ENCODE data around the gene FMNL2. TPM values are rescaled to one million over a fixed set of nuclear protein-coding genes. Genes with fewer than 3 reads are reported as not detected.
A peak's percentile ranks its signal among the peaks of the same experiment; 100 is the strongest.

The FMNL2 gene
- total RNA-seq, 1 experiment from 2014 or later: 22.7 TPM

GRCh38 chr2:152537081-152537651 lies 202.2 kb downstream of the FMNL2 start:
- Histone ChIP-seq H3K27me3 (no peaks in the 10 kb centered on the region), H3K4me1 (peaks cover 3% of the 10 kb centered on the region), H3K9me3 (replicated peaks) (no peaks in the 10 kb centered on the region), H3K27ac (peak overlapping the region; percentile 18; the same call in 1 of the 2 replicates), H3K36me3 (no peaks in the 10 kb centered on the region), H3K4me3 (no peak overlapping the region)
- peak; percentile 27 to 65 for DNase-seq

- H3K9me3 ChIP-seq (replicated peaks): no peaks in the 10 kb centered on the region
- peaks cover 14% of the 10 kb centered on the region for H3K4me1 ChIP-seq
- H3K27me3 ChIP-seq: no peaks in the 10 kb centered on the region
- no peak overlapping the region for H3K4me3 ChIP-seq
- no peak for DNase-seq
- H3K27ac ChIP-seq: no peak overlapping the region
- H3K36me3 ChIP-seq: no peaks in the 10 kb centered on the region
These were observed 204.4 kb downstream of the FMNL2 start for GRCh38 chr2:152539424-152539823.

- Histone ChIP-seq H3K36me3 (no peaks in the 10 kb centered on the region), H3K9me3 (replicated peaks) (no peaks in the 10 kb centered on the region), H3K27me3 (no peaks in the 10 kb centered on the region), H3K27ac (no peak overlapping the region), H3K4me1 (peaks cover 21% of the 10 kb centered on the region), H3K4me3 (no peak overlapping the region)
- DNase-seq: no peak
These were observed 206.7 kb downstream of the FMNL2 start for GRCh38 chr2:152541712-152542111.

- H3K27ac ChIP-seq: peak overlapping the region; percentile 73
- H3K36me3 ChIP-seq: no peaks in the 10 kb centered on the region
- no peak overlapping the region for H3K4me3 ChIP-seq
- peaks cover 21% of the 10 kb centered on the region for H3K4me1 ChIP-seq
- no peaks in the 10 kb centered on the region for H3K27me3 ChIP-seq
- DNase-seq: no peak
- no peaks in the 10 kb centered on the region for H3K9me3 ChIP-seq (replicated peaks)
These were observed 207.5 kb downstream of the FMNL2 start for GRCh38 chr2:152542337-152542994.

GRCh38 chr2:152542995-152543481 lies 208.1 kb downstream of the FMNL2 start:
- peak; percentile 83 to 89 for DNase-seq
- Histone ChIP-seq H3K36me3 (no peaks in the 10 kb centered on the region), H3K27me3 (no peaks in the 10 kb centered on the region), H3K4me3 (no peak overlapping the region), H3K4me1 (peaks cover 21% of the 10 kb centered on the region), H3K9me3 (replicated peaks) (no peaks in the 10 kb centered on the region), H3K27ac (peak overlapping the region; percentile 73)

GRCh38 chr2:152543717-152544116 lies 208.7 kb downstream of the FMNL2 start:
- peak overlapping the region; percentile 73 for H3K27ac ChIP-seq

GRCh38 chr2:152544638-152545037 lies 209.7 kb downstream of the FMNL2 start:
- Histone ChIP-seq H3K27me3 (no peaks in the 10 kb centered on the region), H3K9me3 (replicated peaks) (no peaks in the 10 kb centered on the region), H3K4me1 (peaks cover 26% of the 10 kb centered on the region), H3K36me3 (no peaks in the 10 kb centered on the region), H3K27ac (0 out of 2 replicates have a peak overlapping the region, but pooled peaks have one; percentile 4), H3K4me3 (no peak overlapping the region)
- DNase-seq: peak in 1 of 2 experiments; percentile 24

More at GRCh38 chr2:152543717-152544116, 208.7 kb downstream of the FMNL2 start:
- no peak overlapping the region for H3K4me3 ChIP-seq
- H3K27me3 ChIP-seq: no peaks in the 10 kb centered on the region
- peaks cover 21% of the 10 kb centered on the region for H3K4me1 ChIP-seq
- DNase-seq: no peak
- H3K9me3 ChIP-seq (replicated peaks): no peaks in the 10 kb centered on the region
- no peaks in the 10 kb centered on the region for H3K36me3 ChIP-seq

GRCh38 chr2:152546230-152546837 lies 211.4 kb downstream of the FMNL2 start:
- peaks cover 38% of the 10 kb centered on the region for H3K4me1 ChIP-seq
- no peak overlapping the region for H3K4me3 ChIP-seq
- no peak for DNase-seq
- no peaks in the 10 kb centered on the region for H3K9me3 ChIP-seq (replicated peaks)
- H3K36me3 ChIP-seq: no peaks in the 10 kb centered on the region
- H3K27me3 ChIP-seq: no peaks in the 10 kb centered on the region
- no peak overlapping the region for H3K27ac ChIP-seq

GRCh38 chr2:152548111-152548875 lies 213.3 kb downstream of the FMNL2 start:
- Histone ChIP-seq H3K36me3 (no peaks in the 10 kb centered on the region), H3K4me3 (no peak overlapping the region), H3K27me3 (no peaks in the 10 kb centered on the region), H3K4me1 (peaks cover 26% of the 10 kb centered on the region), H3K9me3 (replicated peaks) (no peaks in the 10 kb centered on the region), H3K27ac (no peak overlapping the region)
- no peak for DNase-seq

GRCh38 chr2:152548996-152549395 lies 214.0 kb downstream of the FMNL2 start:
- Histone ChIP-seq H3K9me3 (replicated peaks) (no peaks in the 10 kb centered on the region), H3K27me3 (no peaks in the 10 kb centered on the region), H3K4me1 (peaks cover 24% of the 10 kb centered on the region), H3K4me3 (no peak overlapping the region), H3K27ac (no peak overlapping the region), H3K36me3 (no peaks in the 10 kb centered on the region)
- DNase-seq: no peak

- Histone ChIP-seq H3K36me3 (no peaks in the 10 kb centered on the region), H3K9me3 (replicated peaks) (no peaks in the 10 kb centered on the region), H3K4me1 (peaks cover 24% of the 10 kb centered on the region), H3K27me3 (no peaks in the 10 kb centered on the region), H3K4me3 (no peak overlapping the region), H3K27ac (no peak overlapping the region)
- DNase-seq: peak; percentile 21 to 79
These were observed 214.4 kb downstream of the FMNL2 start for GRCh38 chr2:152549423-152549822.

- Histone ChIP-seq H3K27me3 (no peaks in the 10 kb centered on the region), H3K9me3 (replicated peaks) (no peaks in the 10 kb centered on the region), H3K4me3 (no peak overlapping the region), H3K4me1 (peaks cover 17% of the 10 kb centered on the region), H3K36me3 (no peaks in the 10 kb centered on the region), H3K27ac (peak overlapping the region; percentile 18; the same call in 1 of the 2 replicates)
- peak; percentile 26 to 71 for DNase-seq
These were observed 215.4 kb downstream of the FMNL2 start for GRCh38 chr2:152550386-152550785.

GRCh38 chr2:152552888-152553287 lies 217.9 kb downstream of the FMNL2 start:
- no peak overlapping the region for H3K4me3 ChIP-seq
- no peaks in the 10 kb centered on the region for H3K9me3 ChIP-seq (replicated peaks)
- H3K4me1 ChIP-seq: peaks cover 22% of the 10 kb centered on the region

GRCh38 chr2:152553518-152553917 lies 218.5 kb downstream of the FMNL2 start:
- Histone ChIP-seq H3K4me1 (peaks cover 28% of the 10 kb centered on the region), H3K27me3 (no peaks in the 10 kb centered on the region), H3K9me3 (replicated peaks) (no peaks in the 10 kb centered on the region), H3K36me3 (no peaks in the 10 kb centered on the region), H3K4me3 (no peak overlapping the region), H3K27ac (no peak overlapping the region)
- no peak for DNase-seq

More at GRCh38 chr2:152552888-152553287, 217.9 kb downstream of the FMNL2 start:
- no peak overlapping the region for H3K27ac ChIP-seq
- H3K27me3 ChIP-seq: no peaks in the 10 kb centered on the region
- H3K36me3 ChIP-seq: no peaks in the 10 kb centered on the region
- DNase-seq: no peak
